A549 (cell line): ENCODE data around the gene KCNQ5. TPM values are rescaled to one million over a fixed set of nuclear protein-coding genes. Genes with fewer than 3 reads are reported as not detected.

Experiments used
- ATAC-seq, 2 experiments: fragments of 200-7000 bp in 1 of 2; fragments of >200 bp in 1 of 2; cut with Nextera tagmentation in 1 of 2; cut with Tn5 transposase in 1 of 2; 3 replicates each; pipeline versions ENCODE4 v1.8.0 to v1.9.1; 2018 to 2020; ENCODE audit warnings: mild to moderate bottlenecking in 1 of 2, moderate library complexity in 1 of 2
- CTCF ChIA-PET: fragments of 300-600 bp; sonication (Branson Sonifier 250); formaldehyde crosslinking; extraction: SDS; loops from one replicate; lab custom pipeline; 2021; ENCODE audit warnings: antibody characterized with exemption, inconsistent platforms; lab: Yijun Ruan, JAX
- POLR2A ChIA-PET: fragments of 350-600 bp; formaldehyde crosslinking; extraction: SDS; loops from one replicate; lab custom pipeline; 2021; ENCODE audit warnings: antibody characterized with exemption, inconsistent platforms; lab: Yijun Ruan, JAX
- DNase-seq, 2 experiments: peaks; one replicate each; pipeline versions ENCODE4 v3.0.0 to v3.0.0-alpha.2; 2011 to 2016; ENCODE audit warnings: low read depth in 1 of 2, low spot score in 1 of 2
- FAIRE-seq: peaks from 2 replicates; lab custom pipeline; 2011; peaks lifted over from hg19 to GRCh38; lab: Jason Lieb, UNC
- H3K27ac ChIP-seq, 2 experiments: fragments of >200 bp; sonication (Bioruptor Twin); formaldehyde crosslinking; 3 replicates each; pipeline ENCODE4 v1.5.1; 2016 to 2017
- H3K4me1 ChIP-seq: fragments of >200 bp; sonication (Bioruptor Twin); formaldehyde crosslinking; 3 replicates; pipeline ENCODE4 v1.6.1; 2016
- H3K4me2 ChIP-seq: fragments of >200 bp; sonication (Bioruptor Twin); formaldehyde crosslinking; 3 replicates; pipeline ENCODE4 v1.6.1; 2016
- H3K4me3 ChIP-seq: fragments of >200 bp; sonication (Bioruptor Twin); formaldehyde crosslinking; 3 replicates; pipeline ENCODE4 v1.5.1; 2016
- H3K9me3 ChIP-seq: fragments of >200 bp; sonication (Bioruptor Twin); formaldehyde crosslinking; 3 replicates; pipeline ENCODE4 v1.6.1; 2016
- ATOH8 ChIP-seq: fragments of 250-450 bp; sonication (Bioruptor Pico); IDR thresholded peaks from 2 replicates; pipeline ENCODE4 v1.5.0; 2020; ENCODE audit warnings: low read depth, mild to moderate bottlenecking, moderate library complexity
- BHLHE40 ChIP-seq: IDR thresholded peaks from 2 replicates; pipeline ENCODE4 v1.6.1; 2012; ENCODE audit warnings: low read depth, low read length, inconsistent platforms
- CBX8 ChIP-seq: fragments of 200-600 bp; sonication (generic); IDR thresholded peaks from 2 replicates; pipeline ENCODE4 v1.6.1; 2016
- CEBPB ChIP-seq, 2 experiments: fragments of >200 bp in 1 of 2; sonication (Bioruptor Twin) in 1 of 2; formaldehyde crosslinking in 1 of 2; IDR thresholded peaks; 2 replicates each; pipeline ENCODE4 v1.6.1; 2012 to 2016
- CHD2 ChIP-seq: fragments of 150-350 bp; IDR thresholded peaks from 2 replicates; pipeline ENCODE4 v1.6.1; 2014; ENCODE audit warnings: low read length; ENCODE audit not compliant: partially characterized antibody
- EHF ChIP-seq: fragments of 250-450 bp; sonication (Bioruptor Pico); IDR thresholded peaks from 2 replicates; pipeline ENCODE4 v1.5.0; 2020; ENCODE audit warnings: mild to moderate bottlenecking
- EHMT2 ChIP-seq: fragments of 200-600 bp; sonication (generic); IDR thresholded peaks from 2 replicates; pipeline ENCODE4 v1.6.1; 2016; ENCODE audit warnings: antibody characterized with exemption, low read depth, mild to moderate bottlenecking, moderate library complexity
- ESRRA ChIP-seq: fragments of 150-350 bp; IDR thresholded peaks from 2 replicates; pipeline ENCODE4 v1.6.1; 2014; ENCODE audit warnings: mild to moderate bottlenecking, low read length, borderline replicate concordance
- FOSB ChIP-seq: fragments of 250-450 bp; sonication (Bioruptor Pico); IDR thresholded peaks from 2 replicates; pipeline ENCODE4 v1.5.0; 2020; ENCODE audit warnings: mild to moderate bottlenecking, moderate library complexity
- HDAC2 ChIP-seq: fragments of 200-600 bp; sonication (generic); IDR thresholded peaks from 2 replicates; pipeline ENCODE4 v1.6.1; 2016
- HES2 ChIP-seq: fragments of >200 bp; sonication (Bioruptor Twin); formaldehyde crosslinking; IDR thresholded peaks from 2 replicates; pipeline ENCODE4 v1.6.1; 2016
- HOXB5 ChIP-seq: fragments of 250-450 bp; sonication (Bioruptor Pico); IDR thresholded peaks from 2 replicates; pipeline ENCODE4 v1.5.0; 2020; ENCODE audit warnings: mild to moderate bottlenecking, moderate library complexity
- JUN ChIP-seq, 2 experiments: fragments of >200 bp; sonication (Bioruptor Twin); formaldehyde crosslinking; IDR thresholded peaks; 2 replicates in 1 of 2; 3 replicates in 1 of 2; pipeline ENCODE4 v1.6.1; 2016 to 2017
- JUNB ChIP-seq: fragments of >200 bp; sonication (Bioruptor Twin); formaldehyde crosslinking; IDR thresholded peaks from 2 replicates; pipeline ENCODE4 v1.6.1; 2016
- KDM1A ChIP-seq: fragments of 200-600 bp; sonication (generic); IDR thresholded peaks from 2 replicates; pipeline ENCODE4 v1.6.1; 2016; ENCODE audit warnings: low read depth, mild to moderate bottlenecking
- KDM5A ChIP-seq: fragments of 200-600 bp; sonication (generic); IDR thresholded peaks from 2 replicates; pipeline ENCODE4 v1.6.1; 2016; ENCODE audit warnings: antibody characterized with exemption, mild to moderate bottlenecking
- MAFK ChIP-seq: fragments of 450-650 bp; IDR thresholded peaks from 2 replicates; pipeline ENCODE4 v1.6.1; 2014; ENCODE audit not compliant: partially characterized antibody
- MYC ChIP-seq: IDR thresholded peaks from 2 replicates; pipeline ENCODE4 v1.6.1; 2012; ENCODE audit warnings: mild to moderate bottlenecking, inconsistent platforms, low read length, improper control_type of control experiment, borderline replicate concordance
- NFE2L2 ChIP-seq: fragments of 150-350 bp; conservative IDR thresholded peaks from 2 replicates; pipeline ENCODE4 v1.6.1; 2014; ENCODE audit warnings: low read length
- NPAS2 ChIP-seq: fragments of 250-450 bp; sonication (Bioruptor Pico); IDR thresholded peaks from 2 replicates; pipeline ENCODE4 v1.8.0; 2022; ENCODE audit warnings: mild to moderate bottlenecking, moderate library complexity, borderline replicate concordance
- NR3C1 ChIP-seq: fragments of >200 bp; sonication (Bioruptor Twin); formaldehyde crosslinking; IDR thresholded peaks from 3 replicates; pipeline ENCODE4 v1.6.1; 2017
- PHF8 ChIP-seq: fragments of 200-600 bp; sonication (generic); IDR thresholded peaks from 2 replicates; pipeline ENCODE4 v1.6.1; 2016; ENCODE audit warnings: low read depth, mild to moderate bottlenecking, antibody characterized with exemption, moderate library complexity, borderline replicate concordance
- RCOR1 ChIP-seq: fragments of 150-350 bp; IDR thresholded peaks from 2 replicates; pipeline ENCODE4 v1.6.1; 2014; ENCODE audit warnings: antibody characterized with exemption, low read length, low read depth
- RNF2 ChIP-seq: fragments of 200-600 bp; sonication (generic); IDR thresholded peaks from 2 replicates; pipeline ENCODE4 v1.6.1; 2016; ENCODE audit warnings: low read depth, mild to moderate bottlenecking, antibody characterized with exemption, moderate library complexity, borderline replicate concordance
- SREBF2 ChIP-seq: fragments of 450-650 bp; IDR thresholded peaks from 2 replicates; pipeline ENCODE4 v1.6.1; 2014; ENCODE audit warnings: mild to moderate bottlenecking, moderate library complexity
- ZC3H11A ChIP-seq: fragments of 450-650 bp; IDR thresholded peaks from 2 replicates; pipeline ENCODE4 v1.6.1; 2014; ENCODE audit warnings: antibody characterized with exemption, mild to moderate bottlenecking
- ZFP36 ChIP-seq: fragments of 450-650 bp; IDR thresholded peaks from 2 replicates; pipeline ENCODE4 v1.6.1; 2014; ENCODE audit warnings: borderline replicate concordance; ENCODE audit not compliant: partially characterized antibody
- WGBS: methylation state at CpG from one replicate; pipeline ENCODE4 v1.1.6; 2017; ENCODE audit errors: missing lambda C conversion rate; 5-methylcytosine and 5-hydroxymethylcytosine counted together
- polyA plus RNA-seq, 4 experiments: library from polyadenylated mRNA; depleted of rRNA in 3 of 4; stranded (reverse); fragments of >200 nt; fragmentation: RNase III in 1 of 4; extraction: RNeasy Plus Mini Kit Qiagen cat#74134 plus additional on column Dnase treatment in 1 of 4; gene quantifications; 2 replicates in 3 of 4; 3 replicates in 1 of 4; pipeline ENCODE4 v1.2.3, GENCODE V29; 2011 to 2017
- TF ChIP-seq, protein P1 (sequence below): fragments of >200 bp; sonication (Bioruptor Twin); formaldehyde crosslinking; IDR thresholded peaks from 3 replicates; pipeline ENCODE4 v1.5.1; 2016
- TF ChIP-seq, protein P2 (sequence below): fragments of 450-650 bp; IDR thresholded peaks from 2 replicates; pipeline ENCODE4 v1.6.1; 2014; ENCODE audit warnings: antibody characterized with exemption
- TF ChIP-seq, protein P3 (sequence below): IDR thresholded peaks from 2 replicates; pipeline ENCODE4 v1.6.1; 2012; ENCODE audit warnings: low read depth, borderline replicate concordance
- TF ChIP-seq, protein P4 (sequence below): fragments of 250-450 bp; sonication (Bioruptor Pico); IDR thresholded peaks from 2 replicates; pipeline ENCODE4 v1.5.0; 2021; ENCODE audit warnings: mild to moderate bottlenecking, moderate library complexity, borderline replicate concordance
- TF ChIP-seq, protein P5 (sequence below): IDR thresholded peaks from 2 replicates; pipeline ENCODE4 v1.6.1; 2012

KCNQ5 gene
- polyA plus RNA-seq, 2 of the 4 experiments (the other 2 are of a cell fraction): 1.2 to 1.3 TPM

GRCh38 chr6:72650081-72650745 is 28.3 kb downstream of the KCNQ5 start:
- CTCF ChIA-PET: no interaction called here
- no peaks in the 10 kb centered on the region for H3K9me3 ChIP-seq

DNA sequence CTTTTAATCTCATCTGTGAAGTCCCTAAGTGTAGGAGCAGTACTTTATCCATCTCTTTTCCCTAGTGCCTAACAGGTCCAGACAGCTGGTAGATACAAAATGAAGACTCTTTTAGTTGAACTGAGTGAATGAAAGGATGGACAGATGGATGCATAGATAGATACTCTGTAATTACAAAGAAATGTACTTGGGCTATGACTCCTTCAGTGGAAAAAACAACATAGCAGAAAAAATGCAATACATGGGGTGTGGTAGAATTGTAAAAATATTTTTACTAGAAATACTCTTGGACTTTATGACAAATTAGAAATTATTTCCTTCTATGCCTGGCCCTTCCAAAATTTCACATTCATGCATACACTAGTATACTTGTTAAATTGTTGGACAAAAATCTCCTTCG is 29.3 kb downstream of the KCNQ5 start:
- Histone ChIP-seq H3K4me2 (peak overlapping the region; percentile 59; the same call in 1 of the 3 replicates), H3K9me3 (no peaks in the 10 kb centered on the region), H3K27ac (no peak overlapping the region), H3K4me3 (no peak overlapping the region), H3K4me1 (peaks cover 29% of the 10 kb centered on the region)
- FAIRE-seq: no peak
- CTCF ChIA-PET: no interaction called here
- WGBS: 44% methylated on average over 1 of the region's 1 CpG
- no peak for DNase-seq
- POLR2A ChIA-PET: no interaction called here
- no peak for ATAC-seq
- TF ChIP-seq RNF2 (no peak), KDM1A (no peak), ESRRA (no peak), NFE2L2 (no peak), FOSB (CRISPR knock-in tag) (no peak), BHLHE40 (no peak), KDM5A (no peak), CBX8 (no peak), HES2 (no peak), RCOR1 (no peak), NR3C1 (no peak), HDAC2 (no peak), JUN (IDR thresholded peaks at IDR 0.05) (no peak), PHF8 (no peak), CEBPB (IDR thresholded peaks at IDR 0.05) (no peak)
- TF ChIP-seq, protein P1, sequence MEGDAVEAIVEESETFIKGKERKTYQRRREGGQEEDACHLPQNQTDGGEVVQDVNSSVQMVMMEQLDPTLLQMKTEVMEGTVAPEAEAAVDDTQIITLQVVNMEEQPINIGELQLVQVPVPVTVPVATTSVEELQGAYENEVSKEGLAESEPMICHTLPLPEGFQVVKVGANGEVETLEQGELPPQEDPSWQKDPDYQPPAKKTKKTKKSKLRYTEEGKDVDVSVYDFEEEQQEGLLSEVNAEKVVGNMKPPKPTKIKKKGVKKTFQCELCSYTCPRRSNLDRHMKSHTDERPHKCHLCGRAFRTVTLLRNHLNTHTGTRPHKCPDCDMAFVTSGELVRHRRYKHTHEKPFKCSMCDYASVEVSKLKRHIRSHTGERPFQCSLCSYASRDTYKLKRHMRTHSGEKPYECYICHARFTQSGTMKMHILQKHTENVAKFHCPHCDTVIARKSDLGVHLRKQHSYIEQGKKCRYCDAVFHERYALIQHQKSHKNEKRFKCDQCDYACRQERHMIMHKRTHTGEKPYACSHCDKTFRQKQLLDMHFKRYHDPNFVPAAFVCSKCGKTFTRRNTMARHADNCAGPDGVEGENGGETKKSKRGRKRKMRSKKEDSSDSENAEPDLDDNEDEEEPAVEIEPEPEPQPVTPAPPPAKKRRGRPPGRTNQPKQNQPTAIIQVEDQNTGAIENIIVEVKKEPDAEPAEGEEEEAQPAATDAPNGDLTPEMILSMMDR: no peak
- TF ChIP-seq, protein P2, sequence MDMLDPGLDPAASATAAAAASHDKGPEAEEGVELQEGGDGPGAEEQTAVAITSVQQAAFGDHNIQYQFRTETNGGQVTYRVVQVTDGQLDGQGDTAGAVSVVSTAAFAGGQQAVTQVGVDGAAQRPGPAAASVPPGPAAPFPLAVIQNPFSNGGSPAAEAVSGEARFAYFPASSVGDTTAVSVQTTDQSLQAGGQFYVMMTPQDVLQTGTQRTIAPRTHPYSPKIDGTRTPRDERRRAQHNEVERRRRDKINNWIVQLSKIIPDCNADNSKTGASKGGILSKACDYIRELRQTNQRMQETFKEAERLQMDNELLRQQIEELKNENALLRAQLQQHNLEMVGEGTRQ: no peak
- TF ChIP-seq, protein P3, sequence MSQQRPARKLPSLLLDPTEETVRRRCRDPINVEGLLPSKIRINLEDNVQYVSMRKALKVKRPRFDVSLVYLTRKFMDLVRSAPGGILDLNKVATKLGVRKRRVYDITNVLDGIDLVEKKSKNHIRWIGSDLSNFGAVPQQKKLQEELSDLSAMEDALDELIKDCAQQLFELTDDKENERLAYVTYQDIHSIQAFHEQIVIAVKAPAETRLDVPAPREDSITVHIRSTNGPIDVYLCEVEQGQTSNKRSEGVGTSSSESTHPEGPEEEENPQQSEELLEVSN: no peak

More at GRCh38 chr6:72650081-72650745, 28.3 kb downstream of the KCNQ5 start:
- DNase-seq (no peak), FAIRE-seq (no peak), ATAC-seq (no peak)
- 17% methylated on average over 2 of the region's 2 CpGs for WGBS
- Histone ChIP-seq H3K4me2 (peak overlapping the region; percentile 59), H3K4me1 (peaks cover 29% of the 10 kb centered on the region), H3K4me3 (no peak overlapping the region), H3K27ac (no peak overlapping the region)
- TF ChIP-seq MYC (no peak), KDM5A (no peak), SREBF2 (no peak), ZC3H11A (no peak), JUNB (no peak), ZFP36 (no peak), HOXB5 (no peak), MAFK (no peak), NR3C1 (no peak), CHD2 (no peak), EHF (no peak), NPAS2 (CRISPR knock-in tag) (no peak), ATOH8 (CRISPR knock-in tag) (no peak), EHMT2 (no peak)
- TF ChIP-seq, protein P4, sequence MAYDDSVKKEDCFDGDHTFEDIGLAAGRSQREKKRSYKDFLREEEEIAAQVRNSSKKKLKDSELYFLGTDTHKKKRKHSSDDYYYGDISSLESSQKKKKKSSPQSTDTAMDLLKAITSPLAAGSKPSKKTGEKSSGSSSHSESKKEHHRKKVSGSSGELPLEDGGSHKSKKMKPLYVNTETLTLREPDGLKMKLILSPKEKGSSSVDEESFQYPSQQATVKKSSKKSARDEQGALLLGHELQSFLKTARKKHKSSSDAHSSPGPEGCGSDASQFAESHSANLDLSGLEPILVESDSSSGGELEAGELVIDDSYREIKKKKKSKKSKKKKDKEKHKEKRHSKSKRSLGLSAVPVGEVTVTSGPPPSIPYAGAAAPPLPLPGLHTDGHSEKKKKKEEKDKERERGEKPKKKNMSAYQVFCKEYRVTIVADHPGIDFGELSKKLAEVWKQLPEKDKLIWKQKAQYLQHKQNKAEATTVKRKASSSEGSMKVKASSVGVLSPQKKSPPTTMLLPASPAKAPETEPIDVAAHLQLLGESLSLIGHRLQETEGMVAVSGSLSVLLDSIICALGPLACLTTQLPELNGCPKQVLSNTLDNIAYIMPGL (CRISPR knock-in tag): no peak
- TF ChIP-seq, protein P5, sequence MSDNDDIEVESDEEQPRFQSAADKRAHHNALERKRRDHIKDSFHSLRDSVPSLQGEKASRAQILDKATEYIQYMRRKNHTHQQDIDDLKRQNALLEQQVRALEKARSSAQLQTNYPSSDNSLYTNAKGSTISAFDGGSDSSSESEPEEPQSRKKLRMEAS: no peak
- POLR2A ChIA-PET: no interaction called here
